PFSK-1 (cell line): Measurements from ENCODE around the gene WDR11. TPM values are rescaled to one million over a fixed set of nuclear protein-coding genes. Genes with fewer than 3 reads are reported as not detected.

Experiments
- FOXP2 ChIP-seq: optimal IDR thresholded peaks from 2 replicates; pipeline ENCODE3; 2011; ENCODE audit warnings: borderline replicate concordance, control low read depth, inconsistent platforms; ENCODE audit not compliant: insufficient read depth; ENCODE audit errors: extremely low read length, extremely low read depth
- POLR2AphosphoS5 ChIP-seq: IDR thresholded peaks from 2 replicates; pipeline ENCODE4 v1.6.1; 2012; ENCODE audit warnings: low read depth, mild to moderate bottlenecking, control low read depth, low read length, moderate library complexity
- REST ChIP-seq, 2 experiments: IDR thresholded peaks; 2 replicates each; pipeline versions ENCODE4 v1.6.1 to v1.8.0; 2011 to 2012; ENCODE audit warnings: low read depth in 2 of 2, low read length in 2 of 2, control low read depth in 1 of 2, inconsistent platforms in 1 of 2, mild to moderate bottlenecking in 1 of 2, moderate library complexity in 1 of 2; ENCODE audit not compliant: insufficient read depth in 1 of 2
- SIN3A ChIP-seq: IDR thresholded peaks from 2 replicates; pipeline ENCODE4 v1.6.1; 2012; ENCODE audit warnings: mild to moderate bottlenecking, low read length, moderate library complexity, borderline replicate concordance; ENCODE audit not compliant: insufficient read depth
- TAF1 ChIP-seq: IDR thresholded peaks from 2 replicates; pipeline ENCODE4 v1.6.1; 2012; ENCODE audit warnings: low read length, control low read depth, borderline replicate concordance; ENCODE audit not compliant: insufficient read depth
- polyA plus RNA-seq: library from polyadenylated mRNA; unstranded; fragments of >200 nt; gene quantifications from one replicate; pipeline ENCODE4 v1.2.1, GENCODE V29; 2012; ENCODE audit warnings: low read depth, missing spikeins; ENCODE audit not compliant: insufficient read length

WDR11 gene
- polyA plus RNA-seq: 23.5 TPM

GRCh38 chr10:120850911-120851865 is at the start of gene WDR11:
TSS of gene WDR11 (plus strand) at chr10:120851362. CDS start at chr10:120851421, 59 bp downstream.
- TF ChIP-seq REST (IDR thresholded peaks at IDR 0.05; ENCODE audit: insufficient read depth in 1 of 2, low read depth in 2 of 2, low read length in 2 of 2) (0 out of 4 replicates have a peak, but pooled peaks of 1 of the 2 experiments have one; percentile 60), TAF1 (peak; percentile 92), FOXP2 (no peak), SIN3A (no peak), POLR2AphosphoS5 (peak; percentile 90)

- TF ChIP-seq REST (IDR thresholded peaks at IDR 0.05; ENCODE audit: insufficient read depth in 1 of 2, low read depth in 2 of 2, low read length in 2 of 2) (no peak), FOXP2 (no peak), SIN3A (no peak), TAF1 (no peak), POLR2AphosphoS5 (no peak)
Measured at GRCh38 chr10:120802935-120803334, 48.2 kb upstream of the WDR11 start.

- no peak for TF ChIP-seq REST (IDR thresholded peaks at IDR 0.05; ENCODE audit: insufficient read depth in 1 of 2, low read depth in 2 of 2, low read length in 2 of 2)
- TF ChIP-seq SIN3A: no peak
- TF ChIP-seq FOXP2: no peak
- TF ChIP-seq TAF1: no peak
- no peak for TF ChIP-seq POLR2AphosphoS5
Measured at GRCh38 chr10:120803972-120804371, 47.2 kb upstream of the WDR11 start.

GRCh38 chr10:120805014-120805812 is 45.9 kb upstream of the WDR11 start:
- no peak for TF ChIP-seq TAF1

- TF ChIP-seq TAF1 (no peak), REST (IDR thresholded peaks at IDR 0.05; ENCODE audit: insufficient read depth in 1 of 2, low read depth in 2 of 2, low read length in 2 of 2) (no peak), FOXP2 (no peak), SIN3A (no peak), POLR2AphosphoS5 (no peak)
Measured at GRCh38 chr10:120806081-120806480, 45.1 kb upstream of the WDR11 start.
